ENCODE data around the gene PDSS2. TPM values are rescaled to one million over a fixed set of nuclear protein-coding genes. Genes with fewer than 3 reads are reported as not detected.

PDSS2 gene
- total RNA-seq, 1 experiment from 2014 or later = 12.1 TPM

DNA sequence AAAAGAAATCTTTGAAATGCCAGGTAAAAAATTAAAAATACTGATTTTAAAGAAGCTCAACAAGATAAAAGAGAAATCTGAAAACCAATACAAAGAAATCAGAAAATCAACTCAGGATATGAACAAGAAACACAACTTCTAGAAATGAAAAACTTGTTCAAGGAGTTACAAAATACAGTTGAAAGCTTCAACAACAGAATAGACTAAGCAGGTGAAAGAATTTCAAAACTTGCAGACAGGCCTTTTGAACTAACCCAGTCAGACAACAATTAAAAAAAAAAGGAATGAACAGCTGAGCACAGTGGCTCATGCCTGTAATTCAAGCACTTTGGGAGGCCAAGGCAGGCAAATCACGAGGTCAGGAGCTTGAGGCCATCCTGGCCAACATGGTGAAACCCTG is 57.8 kb downstream of the PDSS2 start:
- no peak overlapping the region for H2BK5ac ChIP-seq (ENCODE audit: insufficient read length, low read length)
- TF ChIP-seq, protein P1, sequence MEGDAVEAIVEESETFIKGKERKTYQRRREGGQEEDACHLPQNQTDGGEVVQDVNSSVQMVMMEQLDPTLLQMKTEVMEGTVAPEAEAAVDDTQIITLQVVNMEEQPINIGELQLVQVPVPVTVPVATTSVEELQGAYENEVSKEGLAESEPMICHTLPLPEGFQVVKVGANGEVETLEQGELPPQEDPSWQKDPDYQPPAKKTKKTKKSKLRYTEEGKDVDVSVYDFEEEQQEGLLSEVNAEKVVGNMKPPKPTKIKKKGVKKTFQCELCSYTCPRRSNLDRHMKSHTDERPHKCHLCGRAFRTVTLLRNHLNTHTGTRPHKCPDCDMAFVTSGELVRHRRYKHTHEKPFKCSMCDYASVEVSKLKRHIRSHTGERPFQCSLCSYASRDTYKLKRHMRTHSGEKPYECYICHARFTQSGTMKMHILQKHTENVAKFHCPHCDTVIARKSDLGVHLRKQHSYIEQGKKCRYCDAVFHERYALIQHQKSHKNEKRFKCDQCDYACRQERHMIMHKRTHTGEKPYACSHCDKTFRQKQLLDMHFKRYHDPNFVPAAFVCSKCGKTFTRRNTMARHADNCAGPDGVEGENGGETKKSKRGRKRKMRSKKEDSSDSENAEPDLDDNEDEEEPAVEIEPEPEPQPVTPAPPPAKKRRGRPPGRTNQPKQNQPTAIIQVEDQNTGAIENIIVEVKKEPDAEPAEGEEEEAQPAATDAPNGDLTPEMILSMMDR (conservative IDR thresholded peaks at IDR 0.05) = no peak
- H2BK20ac ChIP-seq (ENCODE audit: low read depth, low read length, poor library complexity, severe bottlenecking) = no peak overlapping the region
- peaks cover 4% of the 10 kb centered on the region; the same call in 1 of the 2 replicates for H3K4me1 ChIP-seq (ENCODE audit: insufficient read depth, low read length)
- no peak overlapping the region for H2BK120ac ChIP-seq (ENCODE audit: low read depth, low read length, poor library complexity, severe bottlenecking)
- H3K14ac ChIP-seq (ENCODE audit: insufficient read depth, low read length) = no peak overlapping the region
- no peaks in the 10 kb centered on the region for H3K79me2 ChIP-seq (ENCODE audit: insufficient read depth, low read length)
- no peaks in the 10 kb centered on the region for H3K27me3 Mint-ChIP-seq (ENCODE audit: low read depth)
- no peak overlapping the region for H3K4ac ChIP-seq (ENCODE audit: low read depth, low read length)
- no peak overlapping the region for H3K56ac ChIP-seq (ENCODE audit: insufficient read length, low read depth, low read length)
- H3K27me3 ChIP-seq (ENCODE audit: insufficient read depth, low read length) = no peaks in the 10 kb centered on the region
- H3K9ac ChIP-seq (ENCODE audit: extremely low read depth, insufficient read length, low read length) = no peak overlapping the region
- no peak overlapping the region for H3K4me2 ChIP-seq (ENCODE audit: insufficient read depth, insufficient read length, low read length)
- no peak overlapping the region for H3K18ac ChIP-seq (ENCODE audit: insufficient read length, low read depth, low read length)
- H4K5ac ChIP-seq (ENCODE audit: insufficient read length, low read depth, low read length) = no peak overlapping the region
- H3K79me1 ChIP-seq (ENCODE audit: insufficient read depth, low read depth, low read length, poor library complexity, severe bottlenecking) = no peaks in the 10 kb centered on the region
- no peak overlapping the region for H3K27ac ChIP-seq (ENCODE audit: insufficient read length, low read depth, low read length)
- H2AFZ ChIP-seq (ENCODE audit: low read length) = no peak overlapping the region
- no peaks in the 10 kb centered on the region for H3K23me2 ChIP-seq (ENCODE audit: insufficient read length, low read depth, low read length, poor library complexity, severe bottlenecking)
- no peak overlapping the region for H3K4me3 Mint-ChIP-seq
- no peak overlapping the region for H2BK15ac ChIP-seq (ENCODE audit: low read depth, low read length)
- H4K8ac ChIP-seq (replicated peaks; ENCODE audit: insufficient read length, low read depth, low read length) = no peak overlapping the region
- H2AK5ac ChIP-seq (ENCODE audit: insufficient read length, low read length) = no peak overlapping the region
- H3K9me3 ChIP-seq (ENCODE audit: control insufficient read depth, low read depth, low read length) = no peaks in the 10 kb centered on the region
- H4K91ac ChIP-seq (ENCODE audit: insufficient read length, low read depth, low read length) = no peak overlapping the region
- no peak overlapping the region for H2BK12ac ChIP-seq (ENCODE audit: insufficient read length, low read depth, low read length)
- no peak for DNase-seq
- H3T11ph ChIP-seq (ENCODE audit: low read length) = no peak overlapping the region
- peak overlapping the region in 1 of 3 experiments; percentile 47; a peak in 1 of 7 replicates for H3K27ac Mint-ChIP-seq
- no peak overlapping the region for H3K23ac ChIP-seq (ENCODE audit: insufficient read length, low read depth, low read length)
- peaks cover 19 to 21% of the 10 kb centered on the region in 2 experiments for H3K9me3 Mint-ChIP-seq
- peaks cover 6 to 18% of the 10 kb centered on the region in 2 experiments for H3K4me1 Mint-ChIP-seq
- WGBS (ENCODE audit: extremely low coverage, insufficient read length, low lambda C conversion rate) = no CpG with 5 or more reads among the region's 1 CpG
- H4K20me1 ChIP-seq (ENCODE audit: control insufficient read depth, insufficient read depth, insufficient read length) = no peaks in the 10 kb centered on the region
- peaks cover 11 to 40% (median 29%) of the 10 kb centered on the region in 3 experiments; a peak in 6 of 7 replicates for H3K36me3 Mint-ChIP-seq (ENCODE audit: insufficient read depth in 1 of 3, low read depth in 3 of 3)
